GM19468 (cell line): ENCODE measurements around the gene WNT5B.

ENCODE experiments used
- ATAC-seq: cut with Tn5 transposase; IDR thresholded peaks from one replicate; pipeline ENCODE4 v1.9.1; 2021; ENCODE audit warnings: mild to moderate bottlenecking, moderate library complexity, moderate number of reproducible peaks; ENCODE audit not compliant: unreplicated experiment; ENCODE audit errors: extremely low read depth

The WNT5B gene

DNA sequence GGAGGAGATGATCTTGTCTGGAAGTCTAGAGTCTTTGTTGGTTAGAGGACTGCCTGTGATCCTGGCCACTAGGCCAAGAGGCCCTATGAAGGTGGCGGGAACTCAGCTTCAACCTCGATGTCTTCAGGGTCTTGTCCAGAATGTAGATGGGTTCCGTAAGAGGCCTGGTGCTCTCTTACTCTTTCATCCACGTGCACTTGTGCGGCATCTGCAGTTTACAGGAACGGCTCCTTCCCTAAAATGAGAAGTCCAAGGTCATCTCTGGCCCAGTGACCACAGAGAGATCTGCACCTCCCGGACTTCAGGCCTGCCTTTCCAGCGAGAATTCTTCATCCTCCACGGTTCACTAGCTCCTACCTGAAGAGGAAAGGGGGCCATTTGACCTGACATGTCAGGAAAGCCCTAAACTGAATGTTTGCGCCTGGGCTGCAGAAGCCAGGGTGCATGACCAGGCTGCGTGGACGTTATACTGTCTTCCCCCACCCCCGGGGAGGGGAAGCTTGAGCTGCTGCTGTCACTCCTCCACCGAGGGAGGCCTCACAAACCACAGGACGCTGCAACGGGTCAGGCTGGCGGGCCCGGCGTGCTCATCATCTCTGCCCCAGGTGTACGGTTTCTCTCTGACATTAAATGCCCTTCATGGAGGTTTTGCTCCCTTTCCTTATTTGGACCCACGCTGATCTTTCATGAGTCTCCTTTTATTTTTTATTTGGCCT, 17.7 kb downstream of the WNT5B start:
- no peak for ATAC-seq

DNA sequence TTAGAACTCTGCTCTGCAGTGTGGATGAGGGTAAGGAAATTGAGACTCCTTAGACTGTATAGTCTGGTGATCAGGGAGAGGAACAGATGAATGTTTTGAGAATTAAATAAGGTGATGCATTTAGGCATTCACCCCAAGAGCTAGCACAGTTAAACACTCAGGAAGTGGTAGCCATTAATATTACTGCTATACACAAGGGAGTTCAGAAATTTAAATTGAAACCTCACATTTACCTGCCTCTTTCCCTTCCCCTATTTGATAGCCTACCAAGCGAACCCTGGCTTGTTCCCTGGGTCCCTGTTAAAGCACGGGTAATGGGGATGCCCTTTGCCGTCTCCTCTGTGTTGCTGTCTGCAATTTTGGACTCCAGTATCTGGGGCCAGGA, 18.2 kb downstream of the WNT5B start:
- ATAC-seq, result no peak

DNA sequence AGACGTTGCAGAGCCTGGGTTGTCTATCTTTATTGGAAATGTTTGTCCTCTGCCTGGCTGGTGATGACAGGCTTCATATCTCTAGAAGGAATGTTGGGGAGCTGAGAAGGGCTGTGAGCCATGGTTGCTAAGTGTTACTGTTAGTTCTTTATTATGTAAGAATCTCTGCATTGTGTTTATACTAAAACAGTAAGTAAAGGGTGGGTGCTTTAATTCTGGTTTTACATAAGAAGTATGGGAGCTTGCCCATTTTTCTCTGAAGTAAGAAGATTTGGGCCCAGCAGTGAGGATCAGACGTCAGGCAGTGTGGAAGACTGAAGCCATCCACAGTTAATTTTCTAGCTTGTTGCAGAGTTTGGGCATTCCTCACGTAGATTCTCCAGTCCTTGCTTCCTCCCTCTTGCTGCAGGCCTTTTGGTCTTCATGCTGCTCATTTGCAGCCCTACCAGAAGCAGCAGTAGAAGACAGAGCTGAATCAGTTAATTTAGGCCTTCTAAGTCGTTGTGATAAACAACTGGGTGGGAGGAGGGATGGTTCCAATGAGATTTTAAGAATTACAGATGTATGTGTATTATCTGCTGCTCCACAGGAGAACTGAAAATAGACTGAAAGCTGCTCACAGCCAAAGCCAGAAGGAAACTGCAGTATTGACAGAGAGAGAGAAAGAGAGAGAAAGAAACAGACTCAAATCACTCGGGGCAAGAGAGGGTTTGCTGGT, 21.4 kb downstream of the WNT5B start:
- ATAC-seq, result no peak

DNA sequence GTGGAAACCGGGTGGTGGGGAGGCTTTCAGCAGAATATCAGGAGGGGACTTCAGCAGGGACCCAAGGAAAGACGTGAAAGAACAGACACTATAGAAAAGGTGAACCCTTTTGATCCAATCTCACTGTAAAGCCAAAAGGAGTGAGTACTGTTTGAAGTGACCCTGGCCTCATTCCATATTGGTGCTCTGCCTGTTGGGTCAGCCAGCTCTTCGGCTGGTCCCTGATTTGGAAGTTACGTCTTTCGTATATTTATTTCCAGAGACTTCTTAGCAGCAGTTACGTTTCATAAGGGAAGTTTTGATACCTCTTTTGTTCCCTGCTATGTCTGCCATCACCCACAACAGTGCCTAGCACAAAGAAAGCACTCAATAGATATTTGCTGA, 21.9 kb downstream of the WNT5B start:
- no peak for ATAC-seq

DNA sequence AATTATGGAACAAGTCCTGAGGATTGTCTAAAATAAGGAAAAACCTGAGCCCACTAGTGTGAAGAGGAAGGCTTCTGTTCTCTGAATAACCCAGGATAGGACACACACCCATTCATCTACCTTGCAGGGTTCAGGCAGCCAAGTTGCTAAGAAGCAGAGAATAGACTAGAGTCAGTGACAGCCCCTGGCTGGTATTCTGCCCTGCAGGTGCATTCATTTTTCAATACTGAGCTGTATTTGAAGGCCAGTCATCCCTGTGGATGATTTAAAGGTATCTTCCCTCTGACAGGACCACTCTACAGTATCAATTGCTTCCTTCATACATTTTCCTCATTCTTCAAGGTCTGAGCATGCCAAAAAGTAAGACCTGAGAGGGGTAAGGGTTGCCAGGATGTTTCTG, 22.9 kb downstream of the WNT5B start:
- no peak for ATAC-seq

DNA sequence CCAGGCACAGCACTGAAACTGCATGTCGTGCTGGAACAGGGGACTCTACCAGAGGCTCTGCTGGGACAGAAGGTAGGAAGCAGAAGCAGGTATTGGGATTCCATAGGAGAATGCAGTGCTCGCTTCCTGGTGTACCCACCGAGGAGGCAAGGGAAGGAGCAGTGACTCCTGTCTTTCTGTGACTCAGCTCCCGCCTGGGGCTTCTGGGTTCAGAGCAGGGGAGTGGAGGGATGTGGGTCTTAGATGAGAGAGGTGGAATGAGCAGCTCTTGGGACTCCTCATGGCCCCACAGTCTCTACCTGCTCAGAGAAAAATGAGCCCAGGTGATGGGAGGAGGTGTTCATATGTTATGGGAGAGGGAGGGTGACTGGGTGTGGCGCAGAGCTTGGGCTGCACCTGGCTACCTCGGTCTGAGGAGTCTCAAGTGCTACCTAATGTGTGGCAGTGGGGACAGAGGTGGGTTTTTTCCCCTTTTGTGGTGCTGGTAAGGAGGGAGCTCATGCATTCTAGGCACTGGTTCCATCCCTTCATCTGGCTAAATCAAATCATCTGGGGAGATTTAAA, 26.3 kb downstream of the WNT5B start:
- ATAC-seq, result no peak

DNA sequence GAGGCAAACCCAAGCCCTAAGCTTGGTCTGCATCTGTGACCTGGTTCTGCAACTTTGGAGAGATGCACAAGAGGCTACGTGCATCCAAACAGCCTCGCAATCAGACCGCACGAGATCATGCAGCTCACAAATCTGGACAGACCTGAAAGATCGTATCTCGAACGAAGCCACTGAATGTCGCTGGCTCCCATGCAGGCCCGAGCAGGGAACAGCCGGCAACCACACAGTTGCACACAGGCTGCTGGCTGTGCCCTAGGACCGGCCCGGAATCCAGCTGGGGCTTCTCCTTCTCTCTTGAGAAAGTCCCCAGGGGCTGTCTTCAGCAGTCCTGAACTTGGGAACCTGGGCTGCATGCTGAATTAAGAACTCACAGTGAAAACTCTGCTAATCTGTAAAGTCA, 27.9 kb downstream of the WNT5B start:
- no peak for ATAC-seq

DNA sequence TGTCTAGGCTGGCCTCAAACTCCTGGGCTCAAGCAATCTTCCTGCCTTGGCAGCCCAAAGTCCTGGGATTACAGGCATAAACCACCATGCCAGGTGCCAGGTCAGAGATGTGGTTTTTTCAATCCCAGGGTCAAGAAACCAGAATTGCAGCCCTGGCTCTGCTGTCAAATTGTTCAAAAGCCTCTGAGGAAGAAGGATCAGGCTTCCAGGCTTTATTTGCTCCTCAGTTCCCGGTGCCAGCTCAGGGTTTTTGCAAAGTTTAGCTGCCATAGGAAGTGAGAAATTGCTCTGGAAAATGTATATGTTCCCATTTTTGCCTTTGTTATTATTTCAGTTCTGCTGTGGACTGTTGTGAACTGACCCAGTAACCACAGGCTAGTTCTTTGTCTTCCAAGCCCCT, 28.7 kb downstream of the WNT5B start:
- ATAC-seq, result no peak

DNA sequence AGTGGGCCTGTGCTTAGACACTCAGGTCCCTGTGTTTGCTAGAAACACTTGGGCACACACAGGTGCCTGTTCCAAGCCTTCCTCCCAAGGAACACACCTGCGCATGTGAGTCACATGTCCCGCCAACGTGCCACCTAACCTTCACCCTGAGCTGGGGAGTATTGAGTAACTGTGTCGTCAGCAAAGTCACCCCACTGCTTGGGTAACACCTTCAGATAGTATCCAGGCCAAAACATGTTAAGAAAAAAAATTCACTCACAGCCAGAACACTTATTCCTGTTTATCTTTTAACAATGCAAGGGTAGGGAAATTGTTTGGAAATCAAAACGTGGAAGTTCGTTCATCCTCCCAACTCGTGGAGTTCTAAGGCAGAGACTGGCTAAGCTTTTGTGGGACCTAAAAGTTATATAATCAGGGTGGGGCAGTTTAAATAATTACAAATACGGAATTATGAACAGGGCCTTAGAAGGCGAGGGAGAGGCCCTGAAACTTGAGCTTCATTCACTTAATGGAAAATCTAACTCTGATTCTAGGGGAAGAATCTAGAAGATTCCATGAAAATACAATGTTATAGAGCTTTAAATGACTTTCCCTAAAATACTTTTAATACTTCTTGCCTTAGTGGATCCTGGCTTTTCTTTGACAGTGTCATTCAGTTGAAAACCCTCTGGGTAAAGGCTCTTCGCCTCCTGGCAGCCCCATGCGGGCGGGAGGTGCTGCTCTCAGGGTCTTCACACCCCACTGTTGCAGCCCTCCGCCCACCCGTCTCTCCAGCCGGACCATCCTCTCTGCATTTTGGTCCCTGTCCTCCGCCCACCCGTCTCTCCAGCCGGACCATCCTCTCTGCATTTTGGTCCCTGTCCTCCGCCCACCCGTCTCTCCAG, 31.5 kb downstream of the WNT5B start:
- no peak for ATAC-seq

DNA sequence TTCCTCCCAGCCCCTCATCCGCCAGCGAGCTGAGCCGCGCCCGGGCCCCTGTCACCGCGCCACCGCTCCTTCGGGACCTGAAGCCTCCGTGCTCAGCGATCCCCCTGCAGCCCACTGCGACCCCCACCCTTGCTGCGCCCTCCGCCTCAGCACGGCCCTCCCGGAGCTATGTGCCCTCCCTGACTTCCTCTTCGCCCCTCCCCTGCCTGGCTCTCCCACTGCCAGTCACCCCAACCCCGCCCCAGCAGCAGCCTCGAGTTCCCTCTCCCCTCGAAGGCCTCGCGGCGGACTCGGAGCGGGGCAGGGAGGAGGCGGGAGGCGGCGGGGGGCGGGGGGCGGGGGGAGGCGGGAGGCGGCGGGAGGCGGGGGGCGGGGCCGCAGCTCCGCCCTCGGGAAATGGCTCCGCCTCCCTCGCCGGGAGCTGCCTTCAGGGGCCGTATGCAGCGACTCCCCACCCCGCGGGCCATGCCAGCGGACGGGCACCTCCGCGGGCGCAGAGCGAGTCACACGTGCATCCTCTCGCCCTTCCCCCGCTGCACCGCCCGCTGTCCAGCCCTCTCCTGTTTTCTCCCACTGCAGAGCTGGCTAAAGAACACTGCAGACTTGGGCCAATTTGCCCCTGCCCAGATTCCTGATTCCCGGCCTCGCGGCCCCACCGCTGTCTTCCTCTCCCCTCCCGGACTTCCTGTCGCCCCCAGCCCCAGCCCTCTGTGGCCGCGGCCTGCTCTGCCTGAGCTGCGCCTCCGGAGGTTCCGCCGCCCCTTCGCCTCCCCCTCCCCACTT, 32.7 kb downstream of the WNT5B start:
- ATAC-seq, result no peak

DNA sequence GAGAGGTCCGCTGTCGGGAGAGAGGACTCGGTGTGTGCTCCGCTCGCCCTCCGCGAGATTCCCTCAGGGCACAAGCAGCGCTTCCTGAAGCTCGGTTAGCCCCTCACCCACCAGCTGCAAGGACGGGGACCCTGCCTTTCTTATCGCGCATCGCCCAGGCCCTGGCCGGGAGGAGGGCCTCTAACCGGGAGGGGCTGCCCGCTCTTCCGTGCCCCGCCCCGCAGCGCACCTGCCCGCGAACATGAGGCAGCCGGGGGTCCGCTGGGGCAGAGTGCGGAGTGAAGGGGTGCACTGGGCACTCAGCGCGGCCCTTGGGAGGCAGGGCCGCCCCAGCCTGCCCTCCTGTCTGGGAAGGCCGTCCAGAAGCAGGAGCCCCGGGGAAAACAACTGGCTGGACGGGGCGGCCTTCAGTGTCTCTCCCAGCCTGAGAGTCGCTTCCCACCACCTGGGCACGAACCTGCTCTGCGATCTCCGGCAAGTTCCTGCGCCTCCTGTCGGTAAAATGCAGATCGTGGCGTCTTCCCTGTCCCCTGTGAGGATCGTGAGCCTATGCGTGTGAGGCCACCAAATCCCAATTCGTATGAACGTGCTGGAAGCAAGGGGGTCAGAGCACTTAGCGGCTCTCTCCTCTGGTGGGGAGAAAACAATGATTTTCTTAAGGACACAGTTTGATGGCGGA, 33.9 kb downstream of the WNT5B start:
- ATAC-seq, result no peak

DNA sequence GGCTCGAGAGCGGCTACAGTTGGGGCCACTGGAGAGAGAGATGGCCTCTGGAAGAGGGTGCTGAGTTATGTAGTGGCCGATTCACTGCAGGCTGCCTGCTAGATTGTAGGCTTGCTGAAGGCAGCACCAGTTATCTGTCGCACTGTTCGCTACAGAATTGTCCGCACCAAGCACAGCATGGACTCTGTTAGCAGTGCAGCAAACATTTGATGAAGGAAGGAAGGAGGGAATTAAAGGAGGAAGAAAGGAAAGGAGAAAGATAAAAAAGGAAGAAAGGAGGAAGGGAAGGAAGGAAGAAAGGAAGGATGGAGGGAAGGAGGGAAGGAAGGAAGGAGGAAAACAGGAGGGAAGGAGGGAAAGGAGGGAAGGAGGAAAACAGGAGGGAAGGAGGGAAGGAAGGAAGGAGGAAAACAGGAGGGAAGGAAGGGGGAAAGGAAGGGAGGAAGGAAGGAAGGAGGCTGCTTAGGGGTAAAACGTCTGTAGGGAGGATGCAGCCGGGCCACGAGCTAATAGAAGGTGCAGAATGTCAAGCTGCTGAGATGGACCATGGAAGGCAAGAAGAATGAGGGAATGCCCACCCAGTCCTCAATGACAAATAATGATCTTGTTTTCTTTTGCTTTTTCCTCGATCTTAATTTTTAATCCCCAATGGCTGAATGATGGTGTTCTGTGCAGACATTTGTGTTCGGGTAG, 34.6 kb downstream of the WNT5B start:
- ATAC-seq, result no peak

DNA sequence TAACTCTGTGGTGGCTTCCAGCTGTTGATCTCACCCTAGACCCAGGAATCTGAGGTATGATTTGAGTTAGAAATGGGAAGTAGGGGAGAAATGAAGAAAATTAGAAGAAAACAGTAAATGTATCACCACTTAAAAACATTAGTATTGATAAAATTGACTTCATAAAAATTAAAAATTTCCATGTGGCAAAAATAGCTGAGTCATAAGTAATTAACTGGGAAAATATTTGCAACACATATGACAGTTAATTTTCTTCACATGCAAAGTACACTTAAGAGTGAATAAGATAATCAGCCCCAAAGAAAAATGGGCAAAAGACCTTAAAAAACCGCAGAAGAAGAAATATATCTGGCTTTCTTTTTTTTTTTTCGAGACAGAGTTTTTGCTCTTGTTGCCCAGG, 36.3 kb downstream of the WNT5B start:
- ATAC-seq, result no peak

DNA sequence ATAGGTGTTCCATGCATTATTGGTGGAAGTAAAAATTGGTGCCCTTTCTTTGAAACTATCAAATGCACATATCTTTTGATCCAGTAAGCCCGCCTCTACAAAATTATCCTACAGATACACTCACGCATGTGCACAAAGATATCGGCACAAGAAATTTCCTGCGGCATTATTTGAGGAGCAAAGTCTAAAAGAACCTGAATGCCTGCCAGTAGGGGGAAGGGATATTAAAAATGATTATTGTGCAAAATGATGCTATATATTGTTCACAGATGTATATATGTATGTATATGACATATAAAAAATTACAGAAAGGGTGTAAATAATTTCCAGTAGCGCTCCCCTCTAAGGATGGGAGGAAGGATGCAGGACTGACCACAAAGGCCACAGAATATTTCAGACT, 37.2 kb downstream of the WNT5B start:
- ATAC-seq, result no peak

DNA sequence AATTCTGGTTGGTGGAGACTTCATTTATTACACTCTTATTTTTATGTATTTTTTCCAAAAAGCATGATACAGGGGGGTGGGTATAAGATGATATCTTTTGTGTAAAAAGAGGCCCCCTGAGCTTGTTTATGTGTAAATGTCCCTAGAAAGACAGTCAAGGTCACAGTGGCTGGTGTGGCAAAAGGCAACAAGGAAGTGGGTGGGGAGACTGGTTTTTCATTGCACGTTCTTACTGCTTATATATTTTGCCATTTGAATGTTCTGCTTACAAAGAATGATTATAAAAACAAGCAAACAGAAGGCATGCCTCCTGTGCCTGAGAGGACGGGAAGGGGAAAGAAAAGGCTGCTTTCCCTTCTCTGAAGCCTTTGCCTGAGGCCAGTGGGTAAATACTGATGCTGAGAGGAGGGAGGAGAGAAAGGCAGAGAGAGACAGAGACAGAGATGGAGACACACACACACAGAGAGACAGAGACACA, 37.7 kb downstream of the WNT5B start:
- ATAC-seq, result no peak

DNA sequence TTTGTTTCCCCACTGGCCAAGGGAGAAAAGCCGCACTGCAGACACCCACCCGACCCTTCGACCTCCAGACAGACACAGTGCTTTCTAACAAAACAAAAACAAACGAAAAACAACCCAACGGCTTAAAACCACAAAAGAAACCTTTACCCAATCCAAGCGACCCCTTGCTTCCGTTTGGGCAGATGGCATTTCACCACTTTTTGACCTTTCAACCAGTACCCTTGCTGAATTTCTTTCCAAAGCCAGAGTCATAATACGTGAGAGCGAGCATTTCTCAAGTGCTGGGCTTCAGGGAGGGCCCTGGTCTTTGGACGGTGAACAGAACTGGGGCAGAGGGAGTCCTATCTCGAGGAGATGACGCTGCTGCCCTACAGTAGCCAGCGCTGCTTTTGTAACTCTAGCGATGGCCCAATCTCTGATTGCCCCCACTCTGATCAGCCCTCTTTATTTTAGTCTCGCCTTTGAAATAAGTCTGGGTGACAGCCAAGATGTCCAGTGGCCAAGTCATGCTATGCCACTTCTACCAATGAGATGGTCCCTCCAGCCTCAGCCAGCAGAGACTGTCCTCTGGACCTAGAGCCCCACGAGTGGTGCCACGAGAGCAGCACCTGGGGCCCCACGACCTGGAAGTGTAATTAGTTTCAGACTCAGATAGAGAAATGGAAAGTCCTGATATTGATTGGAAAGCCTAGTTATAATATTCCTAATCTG, 40.0 kb downstream of the WNT5B start:
- no peak for ATAC-seq

DNA sequence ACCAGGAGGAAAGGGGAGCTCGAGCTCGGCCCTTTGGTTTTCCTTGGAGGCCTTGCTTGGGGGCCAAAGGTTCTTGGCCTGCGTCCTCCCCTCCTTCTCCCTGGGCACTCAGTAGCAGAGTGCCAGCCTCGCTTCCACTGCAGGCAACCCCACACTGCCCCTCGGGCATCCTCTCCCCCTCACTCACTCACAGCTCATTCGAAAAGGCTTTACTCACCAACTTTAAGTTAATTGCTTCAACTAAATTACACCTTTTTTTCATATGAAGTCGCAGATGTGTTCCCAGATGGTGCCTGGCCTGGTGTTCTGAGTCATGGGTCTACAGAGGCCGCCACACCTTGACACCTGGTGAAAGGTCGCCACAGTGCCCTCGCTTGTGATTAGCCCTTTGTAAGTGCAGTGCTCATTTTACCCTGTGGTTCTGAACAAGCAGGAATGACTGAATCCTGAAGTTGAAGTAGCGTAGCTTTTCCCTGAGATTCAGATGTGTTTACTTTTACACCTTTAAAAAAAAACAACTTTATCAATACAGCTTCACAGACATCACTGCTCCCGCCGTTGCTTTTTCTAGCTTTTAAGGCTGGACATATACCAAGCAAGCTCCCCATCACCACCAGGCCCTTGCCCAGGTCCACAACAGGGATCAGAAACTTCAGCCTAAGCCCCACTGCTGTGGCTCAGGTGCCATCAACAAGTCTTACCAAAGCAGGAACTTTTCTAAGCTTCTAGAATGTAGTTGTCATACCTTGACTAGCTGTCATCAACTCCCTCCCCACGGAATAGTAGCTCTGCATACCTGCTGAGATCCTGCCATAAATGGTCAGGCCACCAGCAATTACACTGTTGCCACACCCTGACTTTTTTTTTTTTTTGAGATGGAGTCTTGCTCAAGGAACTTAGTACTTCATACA, 41.6 kb downstream of the WNT5B start:
- no peak for ATAC-seq
